Nephron progenitor cell (in vitro differentiated cells): Measurements from ENCODE around the gene SYNDIG1L.

ENCODE experiments used
- DNase-seq: peaks from one replicate; pipeline ENCODE4 v3.0.0; 2021
- H3K27ac Mint-ChIP-seq: 2 replicates; pipeline ENCODE4 v1.8.0; 2021; ENCODE audit warnings: mild to moderate bottlenecking, moderate library complexity, mixed read lengths
- H3K27me3 Mint-ChIP-seq: 2 replicates; pipeline ENCODE4 v1.8.0; 2021; ENCODE audit warnings: mild to moderate bottlenecking, low read depth, mixed read lengths; ENCODE audit not compliant: poor library complexity
- H3K36me3 Mint-ChIP-seq: 2 replicates; pipeline ENCODE4 v1.8.0; 2021; ENCODE audit warnings: low read depth, mixed read lengths
- H3K4me1 Mint-ChIP-seq: 2 replicates; pipeline ENCODE4 v1.8.0; 2021; ENCODE audit warnings: mixed read lengths
- H3K4me3 Mint-ChIP-seq: 2 replicates; pipeline ENCODE4 v1.8.0; 2021; ENCODE audit warnings: mild to moderate bottlenecking, moderate library complexity, mixed read lengths
- H3K9me3 Mint-ChIP-seq: 2 replicates; pipeline ENCODE4 v1.8.0; 2021; ENCODE audit warnings: mild to moderate bottlenecking, moderate library complexity, mixed read lengths
- TF ChIP-seq, protein P1 (sequence below): fragments of 200-600 bp; sonication (generic); IDR thresholded peaks from 2 replicates; pipeline ENCODE4 v1.5.0; 2021; ENCODE audit warnings: antibody characterized with exemption

SYNDIG1L gene

DNA sequence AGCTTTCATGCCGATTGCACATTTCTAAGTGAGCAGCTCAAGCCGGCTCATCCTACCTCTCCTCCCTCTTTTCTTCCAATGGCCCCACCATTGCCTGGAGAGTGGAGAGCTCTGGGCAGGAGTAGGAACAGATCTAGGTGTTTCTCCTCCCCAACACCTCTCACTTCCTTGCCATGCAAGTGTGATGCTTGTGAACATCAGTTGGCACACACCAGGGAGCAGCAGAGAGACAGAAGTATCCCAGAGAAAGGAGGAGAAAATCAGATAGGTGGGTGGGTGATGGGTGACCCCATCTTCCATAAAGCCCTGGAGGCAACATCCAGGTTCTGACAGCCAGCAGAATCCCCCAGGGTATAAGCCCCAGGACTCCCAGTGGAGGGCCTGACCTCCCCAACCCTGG is 39.3 kb upstream of the SYNDIG1L start:
- no peak for DNase-seq
- Mint-ChIP-seq H3K9me3 (no peaks in the 10 kb centered on the region), H3K27ac (no peak overlapping the region), H3K27me3 (peaks cover 25% of the 10 kb centered on the region), H3K36me3 (no peaks in the 10 kb centered on the region), H3K4me1 (peaks cover 3% of the 10 kb centered on the region), H3K4me3 (no peak overlapping the region)
- TF ChIP-seq, protein P1, sequence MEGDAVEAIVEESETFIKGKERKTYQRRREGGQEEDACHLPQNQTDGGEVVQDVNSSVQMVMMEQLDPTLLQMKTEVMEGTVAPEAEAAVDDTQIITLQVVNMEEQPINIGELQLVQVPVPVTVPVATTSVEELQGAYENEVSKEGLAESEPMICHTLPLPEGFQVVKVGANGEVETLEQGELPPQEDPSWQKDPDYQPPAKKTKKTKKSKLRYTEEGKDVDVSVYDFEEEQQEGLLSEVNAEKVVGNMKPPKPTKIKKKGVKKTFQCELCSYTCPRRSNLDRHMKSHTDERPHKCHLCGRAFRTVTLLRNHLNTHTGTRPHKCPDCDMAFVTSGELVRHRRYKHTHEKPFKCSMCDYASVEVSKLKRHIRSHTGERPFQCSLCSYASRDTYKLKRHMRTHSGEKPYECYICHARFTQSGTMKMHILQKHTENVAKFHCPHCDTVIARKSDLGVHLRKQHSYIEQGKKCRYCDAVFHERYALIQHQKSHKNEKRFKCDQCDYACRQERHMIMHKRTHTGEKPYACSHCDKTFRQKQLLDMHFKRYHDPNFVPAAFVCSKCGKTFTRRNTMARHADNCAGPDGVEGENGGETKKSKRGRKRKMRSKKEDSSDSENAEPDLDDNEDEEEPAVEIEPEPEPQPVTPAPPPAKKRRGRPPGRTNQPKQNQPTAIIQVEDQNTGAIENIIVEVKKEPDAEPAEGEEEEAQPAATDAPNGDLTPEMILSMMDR = no peak

DNA sequence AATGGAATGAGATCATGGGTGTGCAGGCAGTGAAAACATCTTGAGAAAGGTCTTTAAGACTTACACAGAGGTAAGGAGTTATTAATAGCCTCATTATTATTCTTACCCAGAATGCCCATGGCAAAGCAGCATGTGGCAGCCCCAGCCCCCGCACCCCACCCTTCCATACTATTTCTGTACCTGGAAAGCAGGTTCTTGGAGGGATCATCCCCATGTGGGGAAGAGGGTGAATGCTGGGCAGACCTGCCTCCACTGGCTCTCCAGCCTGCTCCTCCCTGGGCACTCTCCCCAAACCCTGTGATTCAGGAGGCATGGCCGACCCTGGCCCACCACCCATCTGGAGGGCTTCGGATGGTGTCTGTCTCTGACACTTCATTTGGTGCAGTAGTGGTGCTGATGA is 38.8 kb upstream of the SYNDIG1L start:
- Mint-ChIP-seq H3K4me1 (peaks cover 9% of the 10 kb centered on the region), H3K9me3 (no peaks in the 10 kb centered on the region), H3K27me3 (peaks cover 29% of the 10 kb centered on the region), H3K36me3 (no peaks in the 10 kb centered on the region), H3K27ac (no peak overlapping the region), H3K4me3 (no peak overlapping the region)
- TF ChIP-seq, protein P1 = no peak
- DNase-seq = no peak

DNA sequence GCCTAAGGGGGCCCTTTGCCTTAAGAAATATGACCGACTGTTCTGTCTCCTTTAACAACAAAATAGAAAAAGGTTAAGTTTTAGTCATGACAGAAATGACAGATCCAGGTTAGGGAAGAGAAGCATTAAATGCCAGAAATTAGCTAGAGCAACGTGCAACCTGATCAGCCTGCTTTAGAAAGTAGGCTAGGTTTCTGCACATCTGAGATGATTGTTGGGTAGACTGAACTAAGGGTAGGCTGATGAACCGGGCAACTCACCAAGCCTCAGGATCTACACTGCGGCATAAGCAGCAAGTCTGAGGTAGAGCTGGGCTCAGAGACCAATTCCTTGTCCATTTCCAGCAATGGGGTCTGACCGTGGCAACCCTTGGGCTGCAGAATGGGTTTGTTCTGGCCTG is 37.7 kb upstream of the SYNDIG1L start:
- Mint-ChIP-seq H3K27ac (no peak overlapping the region), H3K36me3 (no peaks in the 10 kb centered on the region)
- TF ChIP-seq, protein P1 = no peak

DNA sequence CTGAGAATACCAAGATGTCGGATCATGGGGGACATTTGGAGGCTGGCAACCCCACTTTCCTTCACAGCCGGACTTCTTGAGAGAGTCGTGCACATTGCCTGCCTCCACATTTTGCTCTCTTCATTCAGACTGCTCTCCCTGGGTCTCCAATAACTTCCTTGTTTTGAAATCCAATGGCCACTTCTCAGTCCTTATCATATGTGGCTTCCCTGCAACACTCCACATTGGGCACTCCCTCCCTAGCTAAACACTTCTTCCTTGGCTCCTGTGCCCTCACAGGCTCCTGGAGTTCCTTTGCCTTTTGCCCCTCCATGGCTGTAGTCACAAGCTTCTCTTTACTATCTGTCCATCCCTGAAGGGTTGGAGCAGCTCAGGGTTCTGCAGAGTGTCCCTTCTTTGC is 37.0 kb upstream of the SYNDIG1L start:
- Mint-ChIP-seq H3K4me3 (no peak overlapping the region), H3K9me3 (no peaks in the 10 kb centered on the region), H3K27ac (no peak overlapping the region), H3K36me3 (no peaks in the 10 kb centered on the region), H3K27me3 (peaks cover 31% of the 10 kb centered on the region), H3K4me1 (peaks cover 12% of the 10 kb centered on the region)
- TF ChIP-seq, protein P1 = no peak
- no peak for DNase-seq

More for the DNA sequence above, 37.7 kb upstream of the SYNDIG1L start:
- Mint-ChIP-seq H3K27me3 (peaks cover 31% of the 10 kb centered on the region), H3K4me3 (no peak overlapping the region), H3K9me3 (no peaks in the 10 kb centered on the region), H3K4me1 (peaks cover 12% of the 10 kb centered on the region)
- DNase-seq = no peak

DNA sequence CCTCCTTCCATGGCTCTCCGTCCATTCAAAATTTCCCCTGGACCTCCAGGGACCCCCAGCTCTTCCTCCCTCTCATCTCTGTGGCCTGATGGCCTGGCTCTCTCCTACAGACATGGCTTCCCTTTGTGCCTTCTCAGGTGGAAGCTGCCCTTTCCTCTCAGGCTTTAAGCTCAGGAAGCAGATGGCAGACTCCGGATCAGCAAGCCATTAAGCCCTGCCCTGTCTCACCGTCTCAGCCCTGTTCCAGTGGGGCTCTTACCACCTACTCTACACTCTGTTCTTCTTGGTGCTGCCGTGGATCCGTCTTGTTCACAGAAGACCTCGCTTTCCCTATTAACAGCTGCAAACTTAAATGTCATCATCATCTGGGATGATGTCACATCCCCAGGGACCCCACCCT is 34.0 kb upstream of the SYNDIG1L start:
- DNase-seq = no peak
- TF ChIP-seq, protein P1 = no peak
- peaks cover 19% of the 10 kb centered on the region for H3K27me3 Mint-ChIP-seq
- H3K4me3 Mint-ChIP-seq = no peak overlapping the region
- H3K9me3 Mint-ChIP-seq = peaks cover 8% of the 10 kb centered on the region
- no peak overlapping the region for H3K27ac Mint-ChIP-seq
- no peaks in the 10 kb centered on the region for H3K36me3 Mint-ChIP-seq
- peaks cover 26% of the 10 kb centered on the region for H3K4me1 Mint-ChIP-seq

DNA sequence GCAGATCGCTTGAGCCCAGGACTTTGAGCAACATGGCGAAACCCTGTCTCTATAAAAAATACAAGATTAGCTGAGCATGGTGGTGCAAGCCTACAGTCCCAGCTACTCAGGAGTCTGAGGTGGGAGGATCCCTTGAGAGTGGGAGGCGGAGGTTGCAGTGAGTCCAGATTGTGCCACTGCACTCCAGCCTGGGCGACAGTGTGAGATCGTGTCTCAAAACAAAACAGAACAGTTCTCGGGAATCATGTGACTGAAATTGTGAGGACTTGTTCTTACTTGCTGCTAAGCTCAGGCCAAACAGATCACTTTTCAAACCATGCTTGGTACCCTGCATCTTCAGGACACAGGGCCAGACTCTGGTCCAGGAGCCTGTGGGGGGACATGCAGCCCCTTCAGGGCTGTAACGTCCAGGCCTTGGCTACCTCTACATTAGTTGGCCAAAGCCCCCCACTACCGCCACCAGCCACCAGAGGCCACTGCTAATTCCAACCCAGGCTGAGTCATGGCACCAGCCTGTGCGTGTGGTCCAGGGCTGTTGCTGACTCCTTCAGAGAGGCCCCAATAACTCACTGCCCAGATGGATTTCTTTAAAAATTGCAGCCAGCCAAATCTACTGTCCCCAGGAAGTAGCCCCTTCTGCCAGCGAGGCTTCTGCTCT is 33.4 kb upstream of the SYNDIG1L start:
- H3K27me3 Mint-ChIP-seq = peaks cover 19% of the 10 kb centered on the region
- peak; percentile 49 for DNase-seq
- H3K27ac Mint-ChIP-seq = no peak overlapping the region
- TF ChIP-seq, protein P1 = peak; percentile 54
- peaks cover 26% of the 10 kb centered on the region for H3K4me1 Mint-ChIP-seq
- H3K36me3 Mint-ChIP-seq = peaks cover 5% of the 10 kb centered on the region
- H3K9me3 Mint-ChIP-seq = peaks cover 12% of the 10 kb centered on the region
- no peak overlapping the region for H3K4me3 Mint-ChIP-seq
